HG03571 (cell line): ENCODE data around the gene HIPK4.
"Not testable (repeated sequence)": the region's sequence is repeated elsewhere in the genome, so short reads cannot be mapped to it uniquely, and the experiment has no call there.

ENCODE experiments used
- ATAC-seq: cut with Tn5 transposase; IDR thresholded peaks from one replicate; pipeline ENCODE4 v1.9.1; 2021; ENCODE audit not compliant: unreplicated experiment

Gene HIPK4

GRCh38 chr19:40341601-40342482 lies 48.1 kb downstream of the HIPK4 start:
- ATAC-seq = no peak

DNA sequence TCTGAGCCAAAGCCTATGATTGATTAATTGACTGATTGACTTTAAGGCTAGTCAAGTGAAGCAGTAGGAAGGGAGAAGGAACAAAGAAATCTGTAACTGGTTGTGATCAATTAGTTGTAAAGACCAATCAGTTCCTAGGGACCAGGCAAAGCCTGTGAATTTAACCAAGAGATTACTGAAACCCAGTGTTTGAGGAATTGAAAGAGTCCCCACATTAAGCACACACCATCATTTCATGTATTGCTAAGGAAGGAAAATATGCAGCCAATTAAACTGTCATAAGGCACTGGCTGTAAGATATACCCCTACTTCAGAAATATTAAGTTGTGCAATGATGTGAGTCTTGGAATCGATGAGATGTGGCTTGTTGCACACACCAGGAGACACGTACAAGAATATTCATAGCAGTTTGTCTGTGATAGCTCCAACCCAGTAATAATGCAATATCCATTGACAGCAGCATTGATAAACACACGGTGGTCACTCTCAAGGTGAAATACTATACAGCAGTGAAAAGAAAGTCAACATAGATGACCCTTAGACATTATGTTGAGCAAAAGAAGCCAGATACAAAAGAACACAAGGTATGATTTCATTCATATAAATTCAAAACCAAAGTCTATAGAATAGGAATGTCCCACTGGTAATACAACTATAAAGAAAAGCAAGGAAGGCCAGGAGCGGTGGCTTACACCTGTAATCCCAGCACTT lies 50.8 kb downstream of the HIPK4 start:
- no peak for ATAC-seq

DNA sequence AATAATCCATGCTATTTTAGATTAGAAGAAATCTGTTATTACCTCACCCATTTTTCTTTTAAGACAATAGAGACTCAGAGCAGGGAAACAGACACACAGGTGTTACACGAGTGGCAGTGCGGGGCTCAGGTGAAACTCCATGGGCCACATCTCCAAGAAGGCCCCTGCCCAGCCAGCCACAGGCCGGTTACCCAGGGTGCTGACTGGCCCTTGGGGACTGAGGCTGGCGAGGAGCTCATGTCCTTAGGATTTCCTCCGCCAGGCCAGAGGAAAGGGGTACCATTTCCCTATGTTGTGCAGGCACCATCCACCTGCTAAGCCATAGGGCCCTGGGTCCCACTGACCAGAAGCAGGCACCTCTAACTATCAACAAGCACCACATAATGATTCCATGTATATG lies 52.4 kb downstream of the HIPK4 start:
- no peak for ATAC-seq

- ATAC-seq = no peak
Observed at GRCh38 chr19:40337107-40337506, 52.9 kb downstream of the HIPK4 start.

DNA sequence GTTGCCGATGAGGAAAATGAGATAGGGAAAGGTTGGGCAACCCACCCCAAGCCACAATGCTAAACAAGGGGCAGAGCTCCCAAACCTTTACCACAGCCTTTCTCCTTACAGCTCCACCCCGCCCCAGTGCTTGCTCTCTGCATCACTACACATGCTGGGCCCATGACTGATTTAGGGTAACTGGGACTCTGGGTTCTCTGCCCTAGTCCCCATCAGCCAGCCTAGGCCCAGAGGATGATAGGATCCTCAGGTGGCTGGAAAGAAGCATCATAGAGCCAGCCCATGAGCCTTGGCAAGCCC lies 53.4 kb downstream of the HIPK4 start:
- ATAC-seq = no peak

- no peak for ATAC-seq
Observed at GRCh38 chr19:40335855-40336600, 54.0 kb downstream of the HIPK4 start.

GRCh38 chr19:40335101-40335500 lies 54.9 kb downstream of the HIPK4 start:
- ATAC-seq = no peak

DNA sequence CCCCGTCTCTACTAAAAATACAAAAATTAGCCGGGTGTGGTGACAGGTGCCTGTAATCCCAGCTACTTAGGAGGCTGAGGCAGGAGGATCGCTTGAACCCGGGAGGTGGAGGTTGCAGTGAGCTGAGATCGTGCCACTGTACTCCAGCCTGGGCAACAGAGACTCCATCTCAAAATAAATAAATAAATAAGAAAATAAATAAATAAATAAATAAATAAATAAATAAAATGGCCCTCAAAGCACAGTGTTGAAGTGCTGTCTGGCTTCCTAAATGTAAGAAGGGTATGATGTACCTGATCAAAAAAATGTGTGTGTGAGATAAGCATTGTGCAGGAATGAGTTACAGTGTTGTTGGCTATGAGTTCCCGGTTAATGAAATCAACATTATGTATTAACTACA lies 56.9 kb downstream of the HIPK4 start:
- not testable (repeated sequence) for ATAC-seq

DNA sequence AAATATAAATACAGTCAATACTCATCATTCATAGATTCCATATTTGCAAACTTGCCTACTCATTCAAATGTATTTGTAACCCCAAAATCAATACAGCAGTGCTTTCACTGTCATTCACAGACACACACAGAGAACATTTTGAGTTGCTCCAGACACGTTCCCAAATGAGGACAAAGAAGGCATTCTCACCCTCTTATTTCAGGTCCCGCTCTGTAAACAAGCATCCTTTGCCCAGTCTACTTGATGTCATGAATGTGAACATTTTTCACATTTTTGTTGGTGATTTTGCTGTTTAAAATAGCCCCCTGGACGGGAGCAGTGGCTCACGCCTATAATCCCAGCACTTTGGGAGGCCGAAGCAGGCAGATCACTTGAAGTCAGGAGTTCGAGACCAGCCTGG lies 57.3 kb downstream of the HIPK4 start:
- ATAC-seq = no peak

GRCh38 chr19:40331052-40331451 lies 58.9 kb downstream of the HIPK4 start:
- ATAC-seq = no peak
